GM10248 (cell line): ENCODE data around the gene MLN.

ENCODE experiments used
- CTCF ChIA-PET: fragments of 300-600 bp; sonication (Branson Sonifier 250); formaldehyde crosslinking; extraction: SDS; loops from one replicate; lab custom pipeline; 2021; ENCODE audit warnings: antibody characterized with exemption; lab: Yijun Ruan, JAX
- POLR2A ChIA-PET: fragments of 350-650 bp; sonication (Branson Sonifier 250); formaldehyde crosslinking; extraction: SDS; loops from one replicate; lab custom pipeline; 2020; ENCODE audit warnings: antibody characterized with exemption; lab: Yijun Ruan, JAX
- DNase-seq: peaks from one replicate; pipeline ENCODE4 v3.0.0; 2012; ENCODE audit errors: extremely low spot score
- CTCF ChIP-seq: IDR thresholded peaks from 2 replicates; pipeline ENCODE4 v1.5.1; 2012; ENCODE audit warnings: mild to moderate bottlenecking, low read depth; ENCODE audit errors: extremely low read depth, missing control alignments, control extremely low read depth

Gene MLN

GRCh38 chr6:33777398-33778388 lies 26.1 kb downstream of the MLN start:
- no peak for TF ChIP-seq CTCF
- no peak for DNase-seq
- ChIA-PET POLR2A (no interaction called here), CTCF (interaction anchor here (0.7 to 5.0 kb wide), 3 partner anchors 10 to 250 kb away, joined by 3 to 44 read pairs (median 3); no protein-coding TSS in a partner anchor)

- TF ChIP-seq CTCF, result no peak
- ChIA-PET POLR2A (no interaction called here), CTCF (interaction anchor here (1.0 to 10.1 kb wide), 2 partner anchors 9 to 251 kb away, joined by 4 to 80 read pairs; no protein-coding TSS in a partner anchor)
- no peak for DNase-seq
Observed at GRCh38 chr6:33776764-33777163, 27.0 kb downstream of the MLN start.

- ChIA-PET POLR2A (no interaction called here), CTCF (interaction anchor here (1.0 to 10.1 kb wide), 2 partner anchors 8 to 252 kb away, joined by 4 to 80 read pairs; no protein-coding TSS in a partner anchor)
- DNase-seq, result no peak
- no peak for TF ChIP-seq CTCF
Observed at GRCh38 chr6:33776186-33776585, 27.6 kb downstream of the MLN start.

GRCh38 chr6:33774774-33775173 lies 29.0 kb downstream of the MLN start:
- POLR2A ChIA-PET, result no interaction called here
- no peak for DNase-seq
- CTCF ChIA-PET, result interaction anchor here (1.1 to 10.1 kb wide), 3 partner anchors 8 to 253 kb away, joined by 3 to 80 read pairs (median 78); no protein-coding TSS in a partner anchor
- TF ChIP-seq CTCF, result no peak

GRCh38 chr6:33772902-33773472 lies 30.8 kb downstream of the MLN start:
- POLR2A ChIA-PET, result no interaction called here
- CTCF ChIA-PET, result interaction anchor here (0.7 to 10.1 kb wide), 10 partner anchors 8 to 382 kb away, joined by 3 to 82 read pairs (median 14); partner anchors contain the start of gene LEMD2

More at GRCh38 chr6:33772902-33773472, 30.8 kb downstream of the MLN start:
- DNase-seq, result no peak
- TF ChIP-seq CTCF, result no peak
